HCT116 (cell line): ENCODE measurements around the gene KCNJ1.

ENCODE experiments used
- CBX3 ChIP-seq: IDR thresholded peaks from 2 replicates; pipeline ENCODE4 v1.6.1; 2012; ENCODE audit warnings: low read depth
- CEBPB ChIP-seq: IDR thresholded peaks from 2 replicates; pipeline ENCODE4 v1.6.1; 2012; ENCODE audit warnings: low read depth
- CTCF ChIP-seq, 3 experiments: fragments of 200-600 bp in 1 of 3; sonication (generic) in 1 of 3; IDR thresholded peaks in 2 of 3; conservative IDR thresholded peaks in 1 of 3; 2 replicates each; pipeline ENCODE4 v1.5.1; 2012 to 2017; ENCODE audit warnings: low read depth in 2 of 3, low read length in 2 of 3, antibody characterized with exemption in 1 of 3, borderline replicate concordance in 1 of 3, control low read depth in 1 of 3, mild to moderate bottlenecking in 1 of 3, mixed read lengths in 1 of 3, mixed run types in 1 of 3, moderate library complexity in 1 of 3; ENCODE audit not compliant: insufficient read depth in 1 of 3
- EZH2 ChIP-seq: fragments of 200-600 bp; sonication (generic); IDR thresholded peaks from 2 replicates; pipeline ENCODE4 v1.6.1; 2017; ENCODE audit warnings: antibody characterized with exemption, mixed run types
- SP1 ChIP-seq: IDR thresholded peaks from 2 replicates; pipeline ENCODE4 v1.6.1; 2012; ENCODE audit warnings: low read depth

GRCh38 chr11:128840137-128840536 lies 27.0 kb downstream of the KCNJ1 start:
- TF ChIP-seq SP1 (no peak), CBX3 (no peak), CTCF (IDR thresholded peaks at IDR 0.05 in 2 of 3, conservative IDR thresholded peaks at IDR 0.05 in 1 of 3; ENCODE audit: borderline replicate concordance in 1 of 3, insufficient read depth in 1 of 3, low read depth in 2 of 3, low read length in 2 of 3) (no peak), CEBPB (no peak), EZH2 (no peak)
